Hepatic stellate cell (primary cell): Measurements from ENCODE around the gene RAC3.

ENCODE experiments used
- DNase-seq: peaks from one replicate; pipeline ENCODE4 v3.0.0; 2011; ENCODE audit warnings: low spot score

Gene RAC3

GRCh38 chr17:82031303-82031884, at the start of gene RAC3:
TSS of gene RAC3 (plus strand) at chr17:82031678. CDS start at chr17:82031762, 84 bp downstream.
- peak; percentile 68 for DNase-seq

DNA sequence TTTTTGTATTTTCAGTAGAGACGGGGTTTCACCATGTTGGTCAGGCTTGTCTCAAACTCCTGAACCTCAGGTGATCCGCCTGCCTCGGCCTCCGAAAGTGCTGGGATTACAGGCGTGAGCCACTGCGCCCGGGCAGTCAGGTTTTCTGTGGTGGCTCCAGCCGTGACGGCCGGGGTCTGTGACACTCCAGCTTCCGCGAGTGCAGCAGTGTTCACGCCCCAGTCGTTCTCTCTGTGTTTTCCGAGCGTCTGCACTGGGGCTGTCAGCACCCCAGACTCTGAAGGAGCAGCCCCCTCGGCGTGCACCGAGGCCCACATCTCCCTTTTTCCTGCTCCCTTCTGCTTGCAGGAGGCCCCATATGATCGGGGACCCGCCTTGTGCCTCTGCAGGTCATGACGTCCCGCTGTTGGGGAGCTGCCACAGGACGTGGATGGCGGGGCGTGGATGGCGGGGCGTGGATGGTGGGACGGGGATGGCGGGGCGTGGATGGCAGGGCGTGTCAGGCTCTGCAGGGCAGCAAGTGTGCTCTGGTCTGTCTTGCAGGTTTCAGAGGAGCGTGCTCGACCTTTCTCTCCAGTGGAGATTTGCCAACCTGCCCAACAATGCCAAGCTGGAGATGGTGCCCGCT, 48.4 kb upstream of the RAC3 start:
- DNase-seq = no peak

DNA sequence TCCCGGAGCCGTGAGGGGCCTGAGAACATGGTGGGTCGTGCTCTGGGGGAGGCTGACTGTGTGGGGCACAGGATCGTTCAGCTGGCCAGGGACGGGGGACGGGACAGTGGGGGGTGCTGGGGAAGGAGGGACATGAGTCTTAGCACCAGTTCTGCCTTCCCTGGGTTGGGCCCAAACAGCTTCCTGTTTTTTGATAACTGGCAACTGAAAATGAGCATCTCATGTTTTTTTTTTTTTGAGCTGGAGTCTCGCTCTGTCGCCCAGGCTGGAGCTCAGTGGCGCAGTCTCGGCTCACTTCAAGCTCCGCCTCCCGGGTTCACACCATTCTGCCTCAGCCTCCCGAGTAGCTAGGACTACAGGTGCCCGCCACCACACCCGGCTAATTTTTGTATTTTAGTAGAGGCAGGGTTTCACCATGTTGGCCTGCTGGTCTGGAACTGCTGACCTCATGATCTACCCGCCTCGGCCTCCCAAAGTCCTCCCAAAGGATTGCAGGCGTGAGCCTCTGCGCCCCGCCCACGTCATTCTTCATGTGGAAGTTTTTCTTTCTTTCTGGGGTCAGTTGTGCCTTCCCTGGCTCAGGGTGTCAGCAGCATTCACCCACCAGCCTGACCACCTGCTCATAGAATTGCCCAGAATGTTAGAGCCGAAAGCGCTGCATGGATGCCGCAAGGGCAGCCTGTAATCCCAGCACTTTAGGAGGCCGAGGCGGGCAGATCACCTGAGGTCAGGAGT, 47.7 kb upstream of the RAC3 start:
- no peak for DNase-seq

DNA sequence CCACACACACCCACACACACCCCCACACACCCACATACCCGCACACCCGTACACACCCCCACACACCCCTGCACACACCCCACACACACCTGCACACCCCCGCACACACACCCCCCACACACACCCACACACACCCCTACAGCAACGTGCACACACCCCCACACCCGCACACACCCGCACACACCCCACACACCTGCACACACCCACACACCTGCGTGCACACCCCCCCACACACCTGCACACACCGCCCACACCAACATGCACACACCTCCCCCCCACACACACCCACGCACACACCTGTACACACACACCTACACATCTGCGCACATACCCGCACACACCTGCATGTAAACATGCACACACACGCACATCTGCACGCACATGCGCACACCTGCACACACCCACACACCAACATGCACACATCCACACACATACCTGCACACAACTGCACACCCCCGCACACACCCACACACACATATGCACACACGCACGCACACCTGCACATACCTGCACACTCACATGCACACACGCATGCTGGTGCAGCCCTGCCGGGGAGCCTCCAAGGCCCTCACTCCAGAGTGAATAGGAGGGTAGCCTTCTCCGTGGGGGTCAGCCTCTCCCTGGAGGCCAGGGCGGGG, 46.6 kb upstream of the RAC3 start:
- no peak for DNase-seq

DNA sequence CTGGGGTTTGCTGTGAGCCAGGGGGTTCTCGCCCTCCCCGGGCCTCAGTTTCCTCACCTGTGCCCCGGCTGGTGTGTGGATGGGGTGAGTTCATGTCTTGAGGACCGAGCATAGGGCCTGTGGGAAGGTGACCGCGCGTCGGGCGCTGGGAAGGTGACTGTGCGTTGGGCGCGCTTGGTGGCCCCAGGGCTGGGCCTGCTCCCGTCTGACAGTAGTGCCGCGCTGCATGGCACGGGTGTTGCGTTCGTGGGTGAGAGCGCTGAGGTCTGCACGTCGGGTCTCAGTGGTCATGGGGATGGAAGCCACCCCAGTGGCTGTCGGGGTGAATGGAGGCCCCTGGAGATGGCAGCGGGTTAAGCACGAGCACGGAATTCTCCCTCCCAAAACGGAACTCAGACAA, 44.9 kb upstream of the RAC3 start:
- no peak for DNase-seq

DNA sequence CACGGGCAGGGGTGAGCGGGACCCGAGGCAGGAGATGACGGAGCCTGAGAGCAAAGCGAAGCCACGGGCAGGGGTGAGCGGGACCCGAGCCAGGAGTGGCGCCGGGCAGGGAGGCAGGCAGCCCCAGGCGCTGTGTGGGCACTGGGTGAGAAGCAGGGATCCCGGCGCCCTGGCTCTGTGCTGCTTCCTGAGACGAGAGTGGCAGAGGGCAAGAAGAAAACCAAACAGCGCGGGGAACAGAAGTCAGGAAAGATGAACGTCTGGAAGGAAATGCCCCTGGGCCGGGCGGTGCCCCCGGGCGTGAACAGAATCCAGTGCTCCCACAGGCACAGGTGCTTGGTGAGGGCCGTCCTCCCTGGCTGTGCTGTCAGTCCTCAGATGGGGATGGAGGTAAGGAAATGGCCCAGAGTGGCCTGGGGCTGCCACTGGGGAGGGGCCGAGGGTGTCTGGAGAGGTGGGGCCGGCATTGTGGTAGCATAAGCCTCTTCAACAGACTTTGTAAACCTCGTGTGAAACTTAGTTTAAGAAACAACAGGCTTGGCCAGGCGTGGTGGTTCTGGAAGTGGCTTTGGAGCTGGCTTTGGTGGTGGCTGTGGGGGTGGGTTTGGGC, 44.2 kb upstream of the RAC3 start:
- DNase-seq = no peak

GRCh38 chr17:81990836-81991683, 40.4 kb upstream of the RAC3 start:
- no peak for DNase-seq

- no peak for DNase-seq
Measured at GRCh38 chr17:81991684-81992305, 39.7 kb upstream of the RAC3 start.

- no peak for DNase-seq
Measured at GRCh38 chr17:81992306-81993102, 39.0 kb upstream of the RAC3 start.

DNA sequence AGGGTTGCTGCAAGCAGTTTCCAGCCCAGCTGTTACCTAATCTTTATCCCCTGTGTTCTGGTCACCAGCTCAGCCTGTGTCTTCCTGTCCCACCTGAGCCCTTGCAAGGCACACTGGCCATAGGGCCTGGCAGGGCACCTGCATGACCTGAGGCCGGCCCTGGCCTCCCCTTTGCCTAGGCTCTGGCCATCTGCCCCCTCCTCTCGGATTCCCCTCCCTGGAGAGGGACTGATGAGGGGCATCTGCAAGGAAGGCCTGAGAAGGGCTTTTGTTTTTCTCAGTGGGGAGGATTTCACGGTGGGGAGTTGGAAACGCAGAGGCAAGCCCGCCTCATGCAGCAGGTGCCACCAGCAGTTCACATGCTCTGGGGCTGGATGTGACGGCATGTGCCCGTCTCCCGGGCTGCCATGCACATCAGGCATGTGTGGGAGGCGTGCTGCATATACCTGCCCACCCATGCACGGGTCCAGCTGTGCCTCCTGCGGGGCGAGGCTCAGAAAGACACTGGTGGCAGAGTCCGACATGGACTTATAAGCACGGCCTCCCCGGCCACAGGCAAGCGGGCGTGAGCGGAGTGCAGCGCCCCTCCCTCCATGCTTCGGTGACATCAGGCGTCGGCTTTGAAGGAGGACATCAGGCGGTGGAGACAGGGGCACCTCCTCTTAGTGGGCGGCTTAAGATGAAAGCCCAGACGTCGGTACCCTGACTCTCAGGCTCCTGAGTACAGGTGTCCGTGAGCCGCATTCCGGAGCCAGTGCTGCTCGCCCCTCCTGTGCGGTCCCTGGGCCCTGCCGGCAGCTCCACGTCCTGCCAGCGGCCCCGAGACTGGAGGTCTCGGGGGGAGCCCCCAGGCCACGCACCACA, 37.5 kb upstream of the RAC3 start:
- DNase-seq = no peak

- DNase-seq = no peak
Measured at GRCh38 chr17:81994593-81995462, 36.6 kb upstream of the RAC3 start.

GRCh38 chr17:81995463-81996231, 35.8 kb upstream of the RAC3 start:
- no peak for DNase-seq

- no peak for DNase-seq
Measured at GRCh38 chr17:81996232-81996756, 35.2 kb upstream of the RAC3 start.

DNA sequence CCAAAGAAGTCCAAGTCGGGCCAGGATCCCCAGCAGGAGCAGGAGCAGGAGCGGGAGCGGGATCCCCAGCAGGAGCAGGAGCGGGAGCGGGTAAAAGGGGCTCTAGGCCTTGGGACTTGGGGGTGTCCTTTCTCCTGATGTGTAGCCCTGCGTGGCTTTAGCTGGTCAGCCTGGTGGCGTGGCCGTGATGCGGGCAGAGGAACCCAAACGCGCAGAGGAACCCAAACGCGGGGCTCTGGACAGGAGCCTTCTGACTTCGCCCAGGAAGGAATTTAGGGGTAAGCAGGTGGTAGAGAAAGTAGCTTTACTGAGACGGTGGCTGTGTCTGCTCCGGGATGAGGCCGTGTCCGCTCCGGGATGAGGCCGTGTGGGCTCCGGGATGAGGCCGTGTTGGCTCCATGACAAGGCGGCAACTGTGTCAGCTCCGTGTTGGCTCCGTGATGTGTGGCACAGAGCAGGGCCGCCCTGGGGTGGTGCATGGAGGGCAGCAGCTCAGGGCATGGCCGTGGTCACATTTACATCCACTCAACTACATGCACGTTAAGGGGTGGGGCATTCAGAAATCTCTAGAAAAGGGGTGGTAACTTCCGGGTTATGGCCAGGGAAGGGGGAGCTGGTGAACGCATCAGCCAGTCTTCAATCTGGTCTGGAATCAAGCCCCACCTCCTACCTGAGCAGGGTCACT, 34.6 kb upstream of the RAC3 start:
- DNase-seq = no peak

- no peak for DNase-seq
Measured at GRCh38 chr17:81998212-81998611, 33.3 kb upstream of the RAC3 start.

DNA sequence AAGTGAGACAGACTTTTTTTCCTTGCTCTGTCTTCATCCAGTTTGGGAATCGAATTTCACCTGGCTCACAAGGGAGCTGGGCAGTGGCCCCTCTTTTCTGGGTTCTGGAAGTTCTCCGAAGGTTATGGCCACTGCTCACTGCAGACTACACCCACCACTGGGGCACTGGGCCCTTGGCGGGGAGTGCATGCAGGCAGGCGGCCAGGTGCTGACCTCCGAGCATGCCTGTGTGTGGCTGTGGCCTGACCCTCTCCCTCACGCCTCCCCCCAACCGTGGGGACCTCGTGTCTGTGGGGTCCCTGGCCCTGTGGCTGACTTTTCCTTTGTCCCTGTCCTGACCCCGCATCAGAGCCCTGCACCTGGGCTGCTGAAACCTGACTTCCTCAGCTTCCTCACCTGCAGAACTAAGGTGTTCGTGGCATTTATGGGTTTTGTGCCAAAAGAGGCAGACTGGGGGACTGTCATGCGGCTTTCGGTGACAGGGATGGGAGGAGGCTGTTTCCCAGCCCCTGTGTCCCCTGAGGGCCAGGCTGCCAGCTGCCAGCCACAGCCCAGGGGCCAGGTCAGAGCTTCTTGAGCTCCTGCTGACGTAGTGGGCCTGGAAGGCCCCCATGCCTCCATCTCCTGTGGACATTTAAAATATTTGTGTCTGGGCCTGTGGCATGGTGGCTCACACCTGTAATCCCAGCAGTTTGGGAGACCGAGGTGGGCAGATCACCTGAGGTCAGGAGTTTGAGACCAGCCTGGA, 32.6 kb upstream of the RAC3 start:
- DNase-seq = no peak
